Neuron (in vitro differentiated cells): ENCODE measurements around the gene LRRC3.
"Not testable (repeated sequence)": the region's sequence is repeated elsewhere in the genome, so short reads cannot be mapped to it uniquely, and the experiment has no call there.

ENCODE experiments used
- H2AFZ ChIP-seq: one replicate; pipeline ENCODE4 v1.6.1; 2013; ENCODE audit warnings: low read depth, mild to moderate bottlenecking, inconsistent platforms, low read length, moderate library complexity
- H3K27me3 ChIP-seq: one replicate; pipeline ENCODE4 v1.6.1; 2013; ENCODE audit warnings: low read length; ENCODE audit not compliant: insufficient read depth
- H3K36me3 ChIP-seq: one replicate; pipeline ENCODE4 v1.6.1; 2013; ENCODE audit warnings: low read length; ENCODE audit not compliant: insufficient read depth
- H3K4me1 ChIP-seq: one replicate; pipeline ENCODE4 v1.6.1; 2013; ENCODE audit warnings: low read length; ENCODE audit not compliant: insufficient read depth
- H3K4me3 ChIP-seq: 2 replicates; pipeline ENCODE4 v1.5.1; 2013; ENCODE audit warnings: mild to moderate bottlenecking, low read length, moderate library complexity
- H3K9me3 ChIP-seq: one replicate; pipeline ENCODE4 v1.6.1; 2013; ENCODE audit warnings: low read length

Gene LRRC3

DNA sequence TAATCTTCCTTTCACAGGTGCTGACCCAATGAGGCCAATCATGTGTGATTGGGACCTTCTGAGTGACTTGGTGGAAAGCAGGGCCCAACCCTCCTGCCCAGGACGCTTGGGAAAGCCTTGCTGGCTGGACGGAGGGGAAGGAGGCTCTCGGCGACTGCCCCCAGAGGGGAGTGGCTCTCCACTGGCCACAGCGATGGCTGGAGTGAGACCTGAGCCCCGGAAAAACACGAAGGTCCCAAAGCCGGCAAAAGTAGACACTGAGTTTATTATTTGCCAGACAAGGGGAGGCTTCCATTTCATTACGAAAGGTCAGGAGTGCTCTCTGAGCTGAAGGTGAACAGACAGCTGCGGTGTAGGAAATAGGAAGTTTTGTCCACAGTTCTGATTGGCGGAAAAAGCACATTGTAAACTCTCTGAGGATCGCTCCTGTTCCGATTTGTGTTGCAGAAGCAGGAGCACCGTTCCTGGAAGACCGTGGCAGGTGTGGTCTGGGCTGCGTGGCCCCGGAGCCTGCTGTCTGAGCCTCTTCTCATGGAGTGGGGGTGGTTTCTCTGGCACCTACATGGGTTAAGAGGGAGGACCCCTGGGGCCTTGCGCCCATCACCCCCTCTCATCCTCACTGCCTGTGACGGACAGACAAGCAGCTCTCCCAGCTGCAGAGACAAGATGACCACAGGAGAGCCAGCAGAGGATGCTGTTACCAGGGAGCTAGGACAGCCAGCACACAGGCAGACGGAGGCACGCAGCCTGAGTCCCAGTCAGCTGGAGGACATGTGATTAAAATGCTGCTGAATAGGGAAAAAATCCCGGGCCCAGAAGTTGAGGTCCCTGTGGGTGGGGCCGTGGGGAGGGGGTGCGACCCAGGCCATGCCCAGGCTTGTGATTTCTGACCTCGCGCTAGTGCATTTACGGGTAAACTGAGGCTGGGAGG, 43.2 kb downstream of the LRRC3 start:
- H3K36me3 ChIP-seq = no peaks in the 10 kb centered on the region
- H3K4me1 ChIP-seq = peaks cover 14% of the 10 kb centered on the region
- H3K27me3 ChIP-seq = peaks cover 10% of the 10 kb centered on the region
- peaks cover 3% of the 10 kb centered on the region for H3K9me3 ChIP-seq
- H2AFZ ChIP-seq = no peak overlapping the region
- no peak overlapping the region for H3K4me3 ChIP-seq

DNA sequence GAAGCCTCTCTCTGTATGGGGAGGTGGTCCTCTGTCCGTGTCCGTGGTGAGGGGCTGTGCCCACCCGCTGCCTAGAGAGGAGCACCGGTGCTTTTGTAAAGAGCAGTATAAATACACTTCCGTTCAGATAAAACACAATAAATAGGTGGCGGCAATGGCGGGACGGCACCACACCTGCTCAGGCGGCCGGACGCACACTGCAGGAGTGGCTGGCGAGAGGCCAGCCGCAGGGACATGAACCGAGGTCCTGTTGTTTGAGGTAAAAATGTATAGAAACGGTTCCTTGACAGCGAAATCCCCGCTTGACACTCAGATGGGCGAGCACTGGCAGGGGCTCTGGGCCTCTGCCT, 43.9 kb downstream of the LRRC3 start:
- no peak overlapping the region for H3K4me3 ChIP-seq
- peaks cover 14% of the 10 kb centered on the region for H3K4me1 ChIP-seq
- no peak overlapping the region for H2AFZ ChIP-seq
- H3K36me3 ChIP-seq = no peaks in the 10 kb centered on the region
- peaks cover 10% of the 10 kb centered on the region for H3K27me3 ChIP-seq
- H3K9me3 ChIP-seq = no peaks in the 10 kb centered on the region

DNA sequence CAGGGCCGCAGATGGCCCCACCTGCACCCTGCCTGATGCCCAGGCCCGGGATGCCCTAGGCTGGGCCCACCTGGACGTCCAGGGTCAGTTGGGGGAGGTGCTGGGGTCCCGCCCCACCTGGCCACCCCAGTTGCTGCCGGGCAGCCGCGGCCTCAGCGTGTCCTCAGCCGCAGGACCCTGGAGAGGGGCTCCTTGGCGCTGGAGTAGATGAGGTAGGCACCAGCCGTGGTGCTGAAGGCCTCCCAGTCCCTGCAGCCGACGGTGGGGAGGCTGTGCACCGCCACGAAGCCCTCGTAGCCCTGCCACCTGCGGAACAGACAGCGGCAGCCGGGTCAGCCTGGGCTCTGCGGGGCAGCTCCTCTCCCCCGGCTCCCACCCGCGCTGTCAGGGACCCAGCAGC, 44.3 kb downstream of the LRRC3 start:
- Histone ChIP-seq H3K9me3 (no peaks in the 10 kb centered on the region), H3K4me1 (peaks cover 14% of the 10 kb centered on the region), H3K4me3 (no peak overlapping the region), H2AFZ (no peak overlapping the region), H3K27me3 (peaks cover 10% of the 10 kb centered on the region), H3K36me3 (no peaks in the 10 kb centered on the region)

DNA sequence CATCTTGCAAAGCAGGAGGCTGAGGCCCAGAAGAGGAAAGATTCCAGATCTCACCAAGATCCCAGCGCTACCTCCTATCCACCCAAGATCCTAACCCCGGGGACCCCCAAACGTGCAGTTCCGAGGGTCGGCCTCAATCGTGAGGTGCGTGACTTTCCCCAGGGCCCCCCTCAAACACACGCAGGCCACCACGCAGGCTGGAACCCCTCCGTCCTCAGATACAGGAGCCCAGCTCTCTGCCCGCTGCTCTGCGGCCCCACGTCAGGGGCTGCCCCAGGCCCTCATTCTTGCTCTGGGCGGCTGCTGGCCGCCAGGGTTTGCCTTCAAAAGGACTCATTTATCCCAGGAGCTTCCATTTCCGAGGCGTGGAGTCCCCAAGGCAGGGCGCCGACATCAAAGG, 44.8 kb downstream of the LRRC3 start:
- Histone ChIP-seq H2AFZ (no peak overlapping the region), H3K27me3 (peaks cover 10% of the 10 kb centered on the region), H3K9me3 (no peaks in the 10 kb centered on the region), H3K4me3 (no peak overlapping the region), H3K4me1 (peaks cover 14% of the 10 kb centered on the region), H3K36me3 (no peaks in the 10 kb centered on the region)

DNA sequence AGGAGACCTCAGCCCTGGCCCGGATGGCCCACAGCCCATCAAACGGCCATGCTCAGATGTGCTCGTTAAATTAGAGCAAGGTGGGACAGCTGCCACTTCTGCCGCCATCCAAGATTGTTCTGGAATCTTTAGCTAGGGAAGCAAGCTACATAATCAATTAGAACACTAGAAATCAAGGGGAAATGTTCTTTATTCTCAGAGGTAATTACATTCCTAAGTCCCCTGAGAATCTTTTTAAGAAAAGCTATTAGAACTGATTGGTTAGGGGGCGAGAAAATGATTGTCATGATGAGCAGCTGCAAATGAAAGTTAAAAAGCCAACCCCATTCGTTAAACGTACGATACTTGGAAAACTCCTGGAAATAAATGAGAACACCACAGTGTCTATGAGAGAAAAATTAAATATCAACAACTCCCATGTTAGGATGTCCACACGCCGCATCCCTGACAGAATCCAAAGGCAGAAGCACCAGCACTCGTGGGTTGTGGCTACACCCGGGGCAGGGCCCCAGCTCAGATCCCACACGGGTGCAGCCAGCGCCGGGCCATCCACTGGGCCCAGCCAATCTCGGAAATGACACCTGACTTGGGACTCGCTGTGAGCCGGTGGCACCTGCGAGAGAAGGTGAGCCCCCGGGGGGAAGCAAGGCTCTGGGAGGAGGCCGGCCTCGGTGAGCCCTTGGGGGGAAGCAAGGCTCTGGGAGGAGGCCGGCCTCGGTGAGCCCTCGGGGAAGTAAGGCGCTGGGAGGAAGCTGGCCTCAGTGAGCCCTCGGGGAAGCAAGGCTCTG, 47.1 kb downstream of the LRRC3 start:
- Histone ChIP-seq H3K9me3 (no peaks in the 10 kb centered on the region), H2AFZ (no peak overlapping the region), H3K4me1 (peaks cover 13% of the 10 kb centered on the region), H3K36me3 (no peaks in the 10 kb centered on the region), H3K4me3 (no peak overlapping the region), H3K27me3 (peaks cover 10% of the 10 kb centered on the region)

DNA sequence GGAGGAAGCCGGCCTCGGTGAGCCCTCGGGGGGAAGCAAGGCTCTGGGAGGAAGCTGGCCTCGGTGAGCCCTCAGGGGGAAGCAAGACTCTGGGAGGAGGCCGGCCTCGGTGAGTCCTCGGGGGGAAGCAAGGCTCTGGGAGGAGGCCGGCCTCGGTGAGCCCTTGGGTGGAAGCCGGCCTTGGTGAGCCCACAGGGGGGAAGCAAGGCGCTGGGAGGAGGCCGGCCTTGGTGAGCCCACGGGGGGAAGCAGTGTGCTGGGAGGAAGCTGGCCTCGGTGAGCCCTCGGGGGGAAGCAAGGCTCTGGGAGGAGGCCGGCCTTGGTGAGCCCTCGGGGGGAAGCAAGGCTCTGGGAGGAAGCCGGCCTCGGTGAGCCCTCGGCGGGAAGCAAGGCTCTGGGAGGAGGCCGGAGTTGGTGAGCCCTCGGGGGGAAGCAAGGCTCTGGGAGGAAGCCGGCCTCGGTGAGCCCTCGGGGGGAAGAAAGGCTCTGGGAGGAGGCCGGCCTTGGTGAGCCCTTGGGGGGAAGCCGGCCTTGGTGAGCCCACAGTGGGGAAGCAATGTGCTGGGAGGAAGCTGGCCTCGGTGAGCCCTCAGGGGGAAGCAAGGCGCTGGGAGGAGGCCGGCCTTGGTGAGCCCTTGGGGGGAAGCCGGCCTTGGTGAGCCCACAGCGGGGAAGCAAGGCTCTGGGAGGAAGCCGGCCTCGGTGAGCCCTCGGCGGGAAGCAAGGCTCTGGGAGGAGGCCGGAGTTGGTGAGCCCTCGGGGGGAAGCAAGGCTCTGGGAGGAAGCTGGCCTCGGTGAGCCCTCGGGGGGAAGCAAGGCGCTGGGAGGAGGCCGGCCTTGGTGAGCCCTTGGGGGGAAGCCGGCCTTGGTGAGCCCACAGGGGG, 47.9 kb downstream of the LRRC3 start:
- not testable (repeated sequence) for H3K9me3 ChIP-seq, H3K36me3 ChIP-seq, H3K4me3 ChIP-seq, H2AFZ ChIP-seq, H3K4me1 ChIP-seq, H3K27me3 ChIP-seq

DNA sequence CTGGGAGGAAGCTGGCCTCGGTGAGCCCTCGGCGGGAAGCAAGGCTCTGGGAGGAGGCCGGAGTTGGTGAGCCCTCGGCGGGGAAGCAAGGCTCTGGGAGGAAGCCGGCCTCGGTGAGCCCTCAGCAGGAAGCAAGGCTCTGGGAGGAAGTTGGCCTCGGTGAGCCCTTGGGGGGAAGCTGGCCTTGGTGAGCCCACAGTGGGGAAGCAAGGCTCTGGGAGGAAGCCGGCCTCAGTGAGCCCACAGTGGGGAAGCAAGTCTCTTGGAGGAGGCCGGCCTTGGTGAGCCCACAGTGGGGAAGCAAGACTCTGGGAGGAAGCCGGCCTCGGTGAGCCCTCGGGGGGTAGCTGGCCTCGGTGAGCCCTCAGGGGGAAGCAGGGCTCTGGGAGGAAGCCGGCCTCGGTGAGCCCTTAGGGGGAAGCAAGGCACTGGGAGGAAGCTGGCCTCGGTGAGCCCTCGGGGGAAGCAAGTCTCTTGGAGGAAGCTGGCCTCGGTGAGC, 48.6 kb downstream of the LRRC3 start:
- no peaks in the 10 kb centered on the region for H3K36me3 ChIP-seq
- no peaks in the 10 kb centered on the region for H3K9me3 ChIP-seq
- peaks cover 7% of the 10 kb centered on the region for H3K4me1 ChIP-seq
- no peak overlapping the region for H3K4me3 ChIP-seq
- no peak overlapping the region for H2AFZ ChIP-seq
- peaks cover 13% of the 10 kb centered on the region for H3K27me3 ChIP-seq

DNA sequence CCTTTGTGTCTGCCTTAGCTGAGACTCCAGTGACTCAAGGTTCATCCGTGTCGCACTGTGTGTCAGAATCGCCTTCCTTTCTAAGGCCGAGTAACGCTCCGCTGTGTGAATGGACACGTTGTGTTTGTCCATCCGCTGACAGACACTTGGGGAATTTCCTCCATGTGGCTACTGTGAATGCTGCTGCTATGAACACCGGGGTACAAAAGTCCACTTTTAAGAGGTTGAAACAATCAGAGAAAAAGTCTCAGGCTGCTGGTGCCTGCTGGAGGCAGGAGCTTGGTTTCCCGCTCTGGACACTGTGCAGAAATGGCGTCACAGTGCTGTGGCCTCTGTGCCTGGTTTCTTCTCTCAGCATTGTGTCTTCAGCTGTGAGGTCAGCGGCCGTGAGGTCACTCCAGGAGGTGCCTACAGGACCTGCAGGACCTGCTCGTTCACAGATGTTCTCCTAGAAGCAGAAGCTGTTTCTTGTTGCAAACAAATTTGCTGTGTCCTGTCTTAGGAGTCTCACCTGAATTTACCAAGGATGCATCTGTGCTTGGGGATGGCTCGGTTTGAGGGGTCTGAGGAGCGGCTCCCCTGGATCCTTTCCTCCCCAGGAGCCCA, 50.5 kb downstream of the LRRC3 start:
- H3K27me3 ChIP-seq = peaks cover 5% of the 10 kb centered on the region
- no peaks in the 10 kb centered on the region for H3K36me3 ChIP-seq
- no peak overlapping the region for H3K4me3 ChIP-seq
- no peak overlapping the region for H2AFZ ChIP-seq
- no peaks in the 10 kb centered on the region for H3K9me3 ChIP-seq
- H3K4me1 ChIP-seq = peaks cover 7% of the 10 kb centered on the region

DNA sequence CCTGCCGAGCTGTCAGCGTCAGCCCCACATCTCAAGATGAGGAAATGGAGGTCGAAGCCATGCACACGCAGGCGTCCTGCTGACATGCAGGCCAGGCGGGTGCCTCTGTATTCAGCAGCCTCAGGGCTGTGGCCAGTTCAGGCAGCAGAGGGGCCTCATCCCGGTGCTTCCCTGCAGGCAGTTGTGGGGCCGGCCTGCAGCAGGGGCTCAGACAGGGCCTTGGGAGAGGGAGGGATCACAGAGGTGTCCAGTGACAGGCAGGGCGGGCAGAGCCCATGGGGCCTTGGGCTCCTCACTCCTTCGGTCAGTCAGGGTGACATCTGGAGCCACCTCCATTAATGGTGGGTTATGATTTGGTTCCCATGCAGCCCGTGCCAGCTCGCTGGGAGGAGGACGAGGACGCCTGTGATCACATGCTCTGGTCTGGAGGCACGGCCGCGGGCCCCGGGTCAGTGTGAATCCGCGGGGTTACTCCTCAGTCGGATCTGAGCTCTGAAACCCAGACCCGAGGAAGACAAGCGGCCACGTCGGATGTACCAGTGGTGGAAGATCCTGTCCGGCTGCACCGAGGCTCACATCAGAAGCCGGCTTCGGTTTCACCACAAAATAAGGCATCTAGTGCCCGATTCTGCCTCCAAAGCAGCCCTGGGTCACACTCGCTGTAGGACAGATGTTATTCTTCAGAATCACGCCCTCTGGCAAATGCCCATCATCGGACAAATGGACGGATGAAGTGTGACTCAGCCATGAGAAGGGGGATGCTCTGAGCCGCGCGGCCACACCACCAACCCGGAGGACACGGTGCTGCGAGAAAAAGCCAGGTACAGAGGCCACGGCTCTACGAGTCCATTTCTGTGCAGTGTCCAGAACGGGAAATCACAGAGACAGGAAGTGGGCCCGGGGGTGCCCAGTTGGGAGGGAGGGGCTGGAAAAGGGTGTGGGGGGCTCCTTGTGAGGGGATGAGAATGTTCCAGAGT, 51.3 kb downstream of the LRRC3 start:
- Histone ChIP-seq H3K9me3 (no peaks in the 10 kb centered on the region), H2AFZ (no peak overlapping the region), H3K27me3 (peaks cover 5% of the 10 kb centered on the region)

DNA sequence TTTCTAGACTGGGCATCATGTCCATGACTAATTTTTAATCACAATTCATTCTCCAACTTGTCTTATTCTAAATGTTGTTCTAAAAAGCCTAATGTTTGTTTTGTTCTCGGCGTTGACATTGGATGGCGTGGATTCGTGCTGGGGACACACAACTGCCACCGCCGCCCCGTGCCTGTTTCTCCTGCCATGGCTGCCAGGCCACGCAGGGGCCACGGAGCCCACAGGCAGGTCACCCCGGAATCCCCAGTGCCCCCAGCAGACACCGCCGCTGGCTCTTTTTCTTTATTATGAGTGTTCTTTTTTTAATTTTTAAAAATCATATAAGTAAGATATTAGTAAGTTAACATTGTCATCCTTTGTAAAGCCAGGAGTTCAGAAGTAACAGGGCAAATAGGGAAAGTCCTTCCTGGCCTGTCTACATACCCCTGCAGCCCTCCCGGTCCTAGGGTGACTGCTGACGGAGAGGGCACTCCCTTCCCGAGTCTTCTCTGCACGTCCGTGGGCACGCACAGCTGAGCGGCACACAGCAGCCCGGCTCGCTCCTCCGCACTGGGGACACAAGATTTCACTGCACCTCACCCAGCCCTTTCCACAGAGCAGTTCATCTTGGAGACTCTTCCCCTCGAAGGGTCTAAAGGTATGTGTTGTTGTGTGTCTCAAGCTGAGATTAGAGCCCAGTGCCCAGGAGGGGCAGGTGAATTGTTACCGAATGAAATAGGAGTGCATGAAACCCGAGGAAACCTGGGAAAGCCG, 52.5 kb downstream of the LRRC3 start:
- Histone ChIP-seq H3K4me3 (no peak overlapping the region), H3K27me3 (peaks cover 5% of the 10 kb centered on the region), H2AFZ (no peak overlapping the region), H3K4me1 (peaks cover 7% of the 10 kb centered on the region), H3K36me3 (no peaks in the 10 kb centered on the region), H3K9me3 (no peaks in the 10 kb centered on the region)

More for the DNA sequence above, 51.3 kb downstream of the LRRC3 start:
- Histone ChIP-seq H3K36me3 (no peaks in the 10 kb centered on the region), H3K4me3 (no peak overlapping the region), H3K4me1 (peaks cover 7% of the 10 kb centered on the region)

DNA sequence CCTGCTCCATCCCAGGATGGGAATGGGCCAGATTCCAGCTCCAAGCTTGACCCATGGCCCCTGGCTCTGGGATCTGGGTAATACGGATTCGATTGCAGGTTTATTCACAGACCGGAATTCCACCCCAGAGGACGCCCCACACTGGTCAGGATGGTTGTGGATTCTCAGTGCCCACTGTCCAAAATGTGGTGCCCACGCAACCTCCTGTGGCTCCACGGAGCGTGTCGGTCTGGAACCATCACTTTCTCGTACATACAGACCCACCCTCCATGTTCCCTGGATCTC, 53.1 kb downstream of the LRRC3 start:
- Histone ChIP-seq H2AFZ (no peak overlapping the region), H3K27me3 (peaks cover 5% of the 10 kb centered on the region), H3K36me3 (no peaks in the 10 kb centered on the region), H3K4me3 (no peak overlapping the region), H3K9me3 (no peaks in the 10 kb centered on the region), H3K4me1 (peaks cover 7% of the 10 kb centered on the region)
